Right hindlimb (tissue), 1 donor: ENCODE data around the gene TRIM50.
"Not testable (repeated sequence)": the region's sequence is repeated elsewhere in the genome, so short reads cannot be mapped to it uniquely, and the experiment has no call there.

Source experiments
- DNase-seq: peaks from one replicate; pipeline ENCODE4 v3.0.0-alpha.2; 2018

The TRIM50 gene

GRCh38 chr7:73349763-73350162, 21.9 kb upstream of the TRIM50 start:
- no peak for DNase-seq

DNA sequence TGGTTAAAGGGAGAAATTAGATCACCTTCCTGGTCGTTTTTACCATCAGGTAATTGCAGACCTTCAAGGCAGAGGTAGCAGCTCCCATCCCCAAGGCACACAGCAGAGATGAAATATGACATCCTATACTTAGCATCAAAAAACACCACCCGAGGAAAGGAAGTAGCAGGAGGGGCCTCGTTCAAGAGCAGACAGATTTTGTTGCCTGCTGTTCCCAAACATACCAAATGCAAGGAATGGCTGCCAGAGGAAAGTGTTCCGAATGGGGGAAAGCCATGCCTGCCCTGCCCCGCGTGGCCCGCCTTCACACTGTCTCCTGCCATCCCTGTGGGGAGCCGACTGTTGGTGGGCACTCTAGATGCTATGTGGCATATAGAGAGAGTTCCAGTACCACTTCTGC, 18.1 kb upstream of the TRIM50 start:
- no peak for DNase-seq

DNA sequence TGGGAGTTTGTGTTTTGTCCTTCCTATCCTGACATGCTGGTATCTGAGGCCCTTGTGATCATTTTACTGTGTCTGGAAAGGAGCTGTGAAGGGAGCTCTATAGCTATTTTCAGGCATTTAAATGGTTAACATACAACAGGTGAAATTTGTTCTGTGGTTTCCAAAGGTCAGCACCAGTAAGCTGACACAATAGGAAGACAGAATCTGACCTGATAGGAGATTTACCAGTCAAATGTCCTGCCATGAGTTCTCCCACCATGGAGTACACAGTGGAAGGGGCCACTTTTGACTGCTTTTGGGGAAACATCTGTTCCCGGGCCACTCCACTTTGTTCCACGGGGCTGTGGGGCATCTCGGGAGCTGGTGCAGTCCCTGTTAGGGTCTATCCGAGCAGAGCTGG, 17.7 kb upstream of the TRIM50 start:
- no peak for DNase-seq

DNA sequence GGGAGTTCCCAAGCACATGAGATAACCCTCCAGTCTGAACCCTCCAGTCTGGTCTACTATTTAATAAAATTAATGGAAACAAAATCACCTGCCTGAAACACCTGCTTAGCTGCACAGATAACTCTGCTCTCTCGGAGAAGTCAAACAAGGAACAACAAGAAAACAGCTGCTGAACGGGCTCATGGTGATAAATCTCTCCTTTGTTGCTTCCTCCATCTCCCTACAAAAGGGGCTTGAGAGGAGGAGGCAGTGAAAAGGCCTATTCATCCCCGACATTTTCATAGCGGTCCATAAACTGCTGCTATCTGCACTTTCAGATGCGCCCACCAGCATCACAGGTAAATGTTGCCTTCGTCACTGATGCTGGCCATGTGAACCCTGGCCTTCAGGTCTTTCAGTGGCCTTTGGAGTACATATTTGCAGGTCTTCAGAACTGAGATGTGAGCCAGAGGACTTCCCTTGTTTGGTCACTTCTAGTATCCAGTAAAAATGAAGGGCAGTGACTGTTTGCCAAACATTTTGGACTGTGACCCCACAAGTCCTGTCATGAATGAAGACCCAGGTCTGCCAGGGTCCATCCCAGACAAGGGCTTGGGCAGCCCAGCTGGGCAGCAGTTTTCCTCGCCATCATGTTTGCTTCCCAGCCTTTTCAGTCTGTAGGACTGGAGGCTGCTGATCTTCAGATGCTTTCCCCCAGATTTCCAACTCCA, 15.9 kb upstream of the TRIM50 start:
- no peak for DNase-seq

GRCh38 chr7:73342645-73343044, 14.8 kb upstream of the TRIM50 start:
- peak; percentile 72 for DNase-seq

GRCh38 chr7:73341877-73342276, 14.0 kb upstream of the TRIM50 start:
- DNase-seq = no peak

- no peak for DNase-seq
Observed at GRCh38 chr7:73340514-73340913, 12.6 kb upstream of the TRIM50 start.

DNA sequence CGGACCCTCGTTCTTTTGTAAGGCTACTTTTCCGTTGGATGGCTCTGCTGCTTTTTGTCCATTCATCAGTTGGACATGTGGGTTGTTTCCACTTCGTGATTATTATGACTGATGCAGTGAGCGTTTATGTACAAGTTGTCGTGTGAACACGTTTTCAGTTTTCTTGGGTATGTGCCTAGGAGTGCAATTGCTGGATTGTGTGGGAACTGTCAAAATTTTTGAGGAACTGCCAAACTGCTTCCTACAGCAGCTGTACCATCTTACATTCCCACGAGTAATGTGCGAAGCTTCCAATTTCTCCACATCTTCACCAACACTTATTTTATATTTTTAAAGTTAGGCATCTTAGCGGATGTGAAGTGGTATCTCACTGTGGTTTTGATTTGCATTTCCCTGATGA, 10.4 kb upstream of the TRIM50 start:
- no peak for DNase-seq

DNA sequence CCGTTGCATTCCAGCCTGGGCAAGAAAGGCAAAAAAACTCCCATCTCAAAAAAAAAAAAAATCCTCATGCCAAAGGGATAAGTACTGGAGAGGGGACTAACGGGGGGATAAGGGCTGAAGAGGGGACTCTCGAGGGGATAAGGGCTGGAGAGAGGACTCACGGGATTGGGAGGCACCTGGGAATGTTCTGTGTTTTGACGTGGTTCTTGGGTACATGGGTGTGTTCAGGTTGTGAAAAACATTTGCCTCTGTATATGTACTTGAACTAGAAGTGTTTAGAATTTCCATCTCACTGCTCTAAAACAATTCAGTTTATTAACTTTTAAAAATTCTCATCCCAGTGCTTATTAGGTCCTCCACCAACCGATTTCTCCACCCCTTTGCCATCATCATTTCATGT, 4.6 kb upstream of the TRIM50 start:
- no peak for DNase-seq

GRCh38 chr7:73330772-73331171, 2.9 kb upstream of the TRIM50 start:
- DNase-seq = no peak

DNA sequence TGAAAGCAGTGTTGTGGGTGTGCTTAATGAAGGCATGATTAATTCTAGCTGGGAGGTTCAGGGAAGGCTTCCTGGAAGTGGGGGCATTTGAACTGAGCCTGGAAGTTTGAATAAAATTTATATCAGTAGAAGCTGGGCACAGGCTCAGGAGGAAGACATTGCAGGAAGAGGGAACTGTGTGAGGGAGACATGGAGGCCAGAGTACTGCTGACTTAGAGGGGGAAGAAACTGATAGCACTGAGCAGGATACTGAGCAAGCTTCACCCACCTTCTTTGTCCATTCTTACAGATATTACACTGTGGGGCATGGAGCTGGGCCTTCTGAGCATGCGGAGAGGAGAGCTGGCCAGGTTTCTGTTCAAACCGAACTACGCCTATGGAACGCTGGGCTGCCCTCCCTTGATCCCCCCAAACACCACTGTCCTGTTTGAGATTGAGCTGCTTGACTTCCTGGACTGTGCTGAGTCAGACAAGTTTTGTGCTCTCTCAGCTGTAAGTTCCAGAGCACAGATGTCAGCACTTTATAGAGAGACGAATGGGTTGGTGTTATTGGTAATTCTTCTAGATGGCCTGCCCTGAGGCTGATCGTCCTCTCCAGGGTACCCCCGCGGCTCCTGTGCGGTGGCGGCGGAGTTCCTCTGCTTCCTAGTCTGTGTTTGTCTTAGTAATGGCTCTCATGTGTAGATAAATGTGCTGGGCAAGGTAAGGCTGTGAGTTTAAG, 2.1 kb upstream of the TRIM50 start:
- peak; percentile 29 for DNase-seq

- DNase-seq = no peak
Observed at GRCh38 chr7:73328696-73329095, 814 bp upstream of the TRIM50 start.

DNA sequence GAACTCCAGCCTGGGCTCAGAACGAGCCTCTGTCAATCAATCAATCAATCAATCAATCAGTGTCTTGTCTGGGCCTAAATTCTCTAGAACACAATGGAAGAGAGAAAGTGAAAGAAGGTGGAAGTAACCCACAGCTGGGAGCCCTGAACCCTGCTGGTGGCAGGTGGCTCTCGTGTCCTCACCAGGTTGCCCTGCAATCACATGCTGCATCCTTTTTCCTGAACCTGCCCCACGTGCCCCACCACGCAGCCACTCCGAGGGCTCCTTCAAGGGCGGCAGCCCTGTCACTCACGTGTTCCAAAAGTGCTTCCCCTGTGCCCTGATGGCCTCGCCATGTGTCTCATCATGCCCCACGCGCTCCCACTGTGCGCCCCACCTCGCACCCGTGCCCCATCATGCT, 433 bp downstream of the TRIM50 start:
- DNase-seq = not testable (repeated sequence)

DNA sequence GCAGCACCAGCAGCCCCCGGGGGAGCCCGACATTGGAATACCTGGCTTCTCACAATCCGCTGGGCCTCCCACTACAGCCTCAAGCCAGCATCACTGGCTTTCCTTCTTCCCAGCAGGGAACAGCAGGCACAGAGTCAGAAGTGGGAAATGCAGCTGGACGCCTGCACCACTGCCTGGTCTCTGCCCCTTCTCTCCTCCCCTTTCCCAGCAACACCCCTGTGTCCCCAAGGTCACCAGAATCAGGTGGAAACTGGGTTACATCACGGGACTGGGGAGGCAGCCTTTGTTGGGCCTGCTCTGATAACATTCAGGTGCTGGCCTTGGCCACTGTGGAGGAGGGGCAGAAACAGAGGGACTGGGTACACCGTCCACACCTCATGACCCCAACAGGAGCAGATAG, 2.5 kb downstream of the TRIM50 start:
- DNase-seq = not testable (repeated sequence)

- DNase-seq = peak; percentile 54
Observed at GRCh38 chr7:73324081-73324845, 3.6 kb downstream of the TRIM50 start.

GRCh38 chr7:73323434-73324080, 4.3 kb downstream of the TRIM50 start:
- DNase-seq = not testable (repeated sequence)

GRCh38 chr7:73320009-73320408, 7.9 kb downstream of the TRIM50 start:
- not testable (repeated sequence) for DNase-seq

GRCh38 chr7:73319541-73319940, 8.3 kb downstream of the TRIM50 start:
- DNase-seq = not testable (repeated sequence)

GRCh38 chr7:73318656-73319204, 9.2 kb downstream of the TRIM50 start:
- not testable (repeated sequence) for DNase-seq

- no peak for DNase-seq
Observed at GRCh38 chr7:73316521-73316920, 11.4 kb downstream of the TRIM50 start.

DNA sequence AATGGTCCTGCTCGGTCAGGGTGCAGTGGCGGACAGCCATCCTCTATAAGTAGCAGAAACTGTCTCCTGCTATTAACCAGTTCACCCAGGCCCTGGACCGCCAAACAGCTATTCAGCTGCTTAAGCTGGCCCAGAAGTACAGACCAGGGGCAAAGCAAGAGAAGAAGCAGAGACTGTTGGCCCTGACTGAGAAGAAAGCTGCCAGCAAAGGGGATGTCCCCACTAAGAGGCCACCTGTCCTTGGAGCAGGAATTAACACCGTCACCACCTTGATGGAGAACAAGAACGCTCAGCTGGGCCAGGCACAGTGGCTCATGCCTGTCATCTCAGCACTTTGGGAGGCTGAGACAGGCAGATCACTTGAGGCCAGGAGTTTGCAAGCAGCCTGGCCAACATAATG, 13.6 kb downstream of the TRIM50 start:
- DNase-seq = no peak

GRCh38 chr7:73313521-73313906, 14.4 kb downstream of the TRIM50 start:
- no peak for DNase-seq
